Loucy (cell line): Measurements from ENCODE around the gene UVSSA.

ENCODE experiments used
- H2AFZ ChIP-seq: fragments of 200-600 bp; sonication (generic); 2 replicates; pipeline ENCODE4 v1.6.0; 2016; ENCODE audit warnings: antibody characterized with exemption, mild to moderate bottlenecking, low read length, moderate library complexity
- H3F3A ChIP-seq: fragments of 200-600 bp; 2 replicates; pipeline ENCODE4 v1.6.0; 2016; ENCODE audit warnings: antibody characterized with exemption, low read depth, mild to moderate bottlenecking
- H3K27me3 ChIP-seq: fragments of 200-600 bp; sonication (generic); 2 replicates; pipeline ENCODE4 v1.6.1; 2014; ENCODE audit warnings: low read length, mild to moderate bottlenecking; ENCODE audit not compliant: insufficient read depth, poor library complexity, severe bottlenecking
- H3K36me3 ChIP-seq: fragments of 200-600 bp; sonication (generic); 2 replicates; pipeline ENCODE4 v1.6.1; 2016; ENCODE audit warnings: low read length; ENCODE audit not compliant: insufficient read depth
- H3K4me1 ChIP-seq: fragments of 200-600 bp; sonication (generic); 2 replicates; pipeline ENCODE4 v1.5.1; 2014; ENCODE audit warnings: low read length, mild to moderate bottlenecking; ENCODE audit not compliant: insufficient read depth, poor library complexity, severe bottlenecking
- H3K4me2 ChIP-seq: fragments of 200-600 bp; sonication (generic); 2 replicates; pipeline ENCODE4 v1.6.0; 2014; ENCODE audit warnings: antibody characterized with exemption, low read length, low read depth, mild to moderate bottlenecking; ENCODE audit not compliant: poor library complexity, severe bottlenecking
- H3K4me3 ChIP-seq: fragments of 200-600 bp; sonication (generic); 2 replicates; pipeline ENCODE4 v1.5.1; 2014; ENCODE audit warnings: low read length, mild to moderate bottlenecking, mixed read lengths; ENCODE audit not compliant: poor library complexity, severe bottlenecking
- H3K79me2 ChIP-seq: fragments of 200-600 bp; sonication (generic); 2 replicates; pipeline ENCODE4 v1.6.1; 2014; ENCODE audit warnings: low read length; ENCODE audit not compliant: insufficient read depth
- H3K9ac ChIP-seq: fragments of 200-600 bp; sonication (generic); 2 replicates; pipeline ENCODE4 v1.6.0; 2014; ENCODE audit warnings: mild to moderate bottlenecking, low read depth, low read length, moderate library complexity; ENCODE audit not compliant: poor library complexity, severe bottlenecking
- H3K9me2 ChIP-seq: fragments of 200-600 bp; sonication (generic); replicated peaks from 2 replicates; pipeline ENCODE4 v1.6.1; 2016; ENCODE audit warnings: low read depth, low read length, mixed read lengths
- H3K9me3 ChIP-seq: fragments of 200-600 bp; sonication (generic); 2 replicates; pipeline ENCODE4 v1.6.1; 2014; ENCODE audit warnings: mild to moderate bottlenecking, antibody characterized with exemption, low read length, low read depth; ENCODE audit not compliant: insufficient read depth
- H4K20me1 ChIP-seq: fragments of 200-600 bp; sonication (generic); 2 replicates; pipeline ENCODE4 v1.6.0; 2014; ENCODE audit warnings: antibody characterized with exemption, low read length, mild to moderate bottlenecking; ENCODE audit not compliant: insufficient read depth, poor library complexity, severe bottlenecking
- EZH2phosphoT487 ChIP-seq: fragments of 200-600 bp; IDR thresholded peaks from 2 replicates; pipeline ENCODE4 v1.6.1; 2018; ENCODE audit warnings: antibody characterized with exemption, mild to moderate bottlenecking, moderate library complexity, borderline replicate concordance
- TF ChIP-seq, protein P1 (sequence below): fragments of 200-600 bp; sonication (generic); conservative IDR thresholded peaks from 2 replicates; pipeline ENCODE4 v1.5.1; 2014; ENCODE audit warnings: mild to moderate bottlenecking, antibody characterized with exemption, low read length

UVSSA gene

DNA sequence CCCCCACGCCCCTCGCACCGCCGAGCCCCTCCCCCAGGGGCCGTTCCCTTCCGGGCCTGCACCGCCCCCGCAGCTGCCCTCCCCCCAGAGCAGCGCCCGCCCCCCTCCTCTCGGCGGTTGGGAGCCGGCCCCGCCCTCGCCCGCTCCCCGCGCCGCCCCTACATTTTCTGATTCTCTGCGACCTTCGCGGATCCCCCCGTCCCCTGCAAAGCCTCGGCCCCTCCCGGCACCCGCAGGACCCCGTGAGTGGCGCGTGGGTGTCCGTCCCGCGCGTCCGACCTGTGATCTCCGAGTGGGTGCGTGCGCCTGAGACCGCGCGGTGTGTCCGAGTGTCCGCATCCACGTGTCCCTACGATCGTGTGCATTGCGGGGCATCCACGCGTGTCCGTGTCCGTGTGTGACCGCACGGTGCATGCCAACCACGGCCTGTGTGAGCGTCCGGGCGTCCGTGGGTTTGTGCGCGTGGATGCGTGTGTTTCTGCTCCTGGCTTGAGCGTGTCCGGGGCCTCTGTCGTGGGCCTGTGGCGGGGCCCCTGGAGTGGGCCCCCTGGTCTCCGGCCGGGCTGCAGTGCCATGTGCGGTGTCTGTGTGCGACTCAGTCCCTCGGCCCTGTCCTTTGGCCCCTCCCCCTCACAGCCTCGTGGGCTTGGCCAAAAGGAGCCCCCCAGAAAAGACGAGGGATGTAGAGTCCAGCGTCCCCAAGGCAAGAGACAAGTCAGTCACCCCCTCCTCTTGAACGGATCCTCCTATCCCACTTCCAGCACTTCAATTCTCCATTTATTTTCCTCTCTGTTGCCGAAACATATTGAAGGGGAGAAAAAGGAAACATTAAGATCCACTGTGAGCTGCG lies 68.0 kb downstream of the UVSSA start:
- Histone ChIP-seq H3K27me3 (no peaks in the 10 kb centered on the region), H3K4me2 (no peak overlapping the region)
- TF ChIP-seq EZH2phosphoT487: no peak

DNA sequence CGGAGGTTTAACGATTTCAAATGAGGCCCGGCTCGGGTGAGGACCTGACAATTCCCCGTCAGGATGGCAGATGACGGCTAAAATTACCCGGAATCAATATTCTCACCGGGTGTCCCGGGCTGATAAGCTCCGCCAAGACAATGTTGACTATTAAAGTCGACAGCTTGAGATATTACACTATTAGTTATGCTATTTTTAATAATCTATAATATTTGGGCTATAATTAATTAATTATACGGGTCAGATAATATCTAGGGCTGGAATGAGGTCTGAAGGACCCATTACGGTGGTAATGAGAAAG lies 68.6 kb downstream of the UVSSA start:
- H2AFZ ChIP-seq: no peak overlapping the region
- no peaks in the 10 kb centered on the region for H3F3A ChIP-seq
- H3K9ac ChIP-seq: no peak overlapping the region
- no peaks in the 10 kb centered on the region for H3K27me3 ChIP-seq
- H3K4me3 ChIP-seq: no peak overlapping the region
- no peaks in the 10 kb centered on the region for H3K36me3 ChIP-seq
- H4K20me1 ChIP-seq: no peaks in the 10 kb centered on the region
- no peaks in the 10 kb centered on the region for H3K4me1 ChIP-seq
- no peak overlapping the region for H3K4me2 ChIP-seq
- TF ChIP-seq, protein P1, sequence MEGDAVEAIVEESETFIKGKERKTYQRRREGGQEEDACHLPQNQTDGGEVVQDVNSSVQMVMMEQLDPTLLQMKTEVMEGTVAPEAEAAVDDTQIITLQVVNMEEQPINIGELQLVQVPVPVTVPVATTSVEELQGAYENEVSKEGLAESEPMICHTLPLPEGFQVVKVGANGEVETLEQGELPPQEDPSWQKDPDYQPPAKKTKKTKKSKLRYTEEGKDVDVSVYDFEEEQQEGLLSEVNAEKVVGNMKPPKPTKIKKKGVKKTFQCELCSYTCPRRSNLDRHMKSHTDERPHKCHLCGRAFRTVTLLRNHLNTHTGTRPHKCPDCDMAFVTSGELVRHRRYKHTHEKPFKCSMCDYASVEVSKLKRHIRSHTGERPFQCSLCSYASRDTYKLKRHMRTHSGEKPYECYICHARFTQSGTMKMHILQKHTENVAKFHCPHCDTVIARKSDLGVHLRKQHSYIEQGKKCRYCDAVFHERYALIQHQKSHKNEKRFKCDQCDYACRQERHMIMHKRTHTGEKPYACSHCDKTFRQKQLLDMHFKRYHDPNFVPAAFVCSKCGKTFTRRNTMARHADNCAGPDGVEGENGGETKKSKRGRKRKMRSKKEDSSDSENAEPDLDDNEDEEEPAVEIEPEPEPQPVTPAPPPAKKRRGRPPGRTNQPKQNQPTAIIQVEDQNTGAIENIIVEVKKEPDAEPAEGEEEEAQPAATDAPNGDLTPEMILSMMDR: no peak
- TF ChIP-seq EZH2phosphoT487: no peak
- no peaks in the 10 kb centered on the region for H3K79me2 ChIP-seq
- H3K9me2 ChIP-seq: no peaks in the 10 kb centered on the region
- no peaks in the 10 kb centered on the region; the same call in 1 of the 2 replicates for H3K9me3 ChIP-seq

More for the DNA sequence above, 68.0 kb downstream of the UVSSA start:
- no peak overlapping the region for H3K4me3 ChIP-seq
- no peaks in the 10 kb centered on the region; the same call in 1 of the 2 replicates for H3K9me3 ChIP-seq
- H3K79me2 ChIP-seq: no peaks in the 10 kb centered on the region
- no peaks in the 10 kb centered on the region for H4K20me1 ChIP-seq
- H3K9me2 ChIP-seq: no peaks in the 10 kb centered on the region
- no peaks in the 10 kb centered on the region for H3K4me1 ChIP-seq
- no peaks in the 10 kb centered on the region for H3F3A ChIP-seq
- no peak overlapping the region for H2AFZ ChIP-seq
- H3K36me3 ChIP-seq: no peaks in the 10 kb centered on the region
- H3K9ac ChIP-seq: no peak overlapping the region

DNA sequence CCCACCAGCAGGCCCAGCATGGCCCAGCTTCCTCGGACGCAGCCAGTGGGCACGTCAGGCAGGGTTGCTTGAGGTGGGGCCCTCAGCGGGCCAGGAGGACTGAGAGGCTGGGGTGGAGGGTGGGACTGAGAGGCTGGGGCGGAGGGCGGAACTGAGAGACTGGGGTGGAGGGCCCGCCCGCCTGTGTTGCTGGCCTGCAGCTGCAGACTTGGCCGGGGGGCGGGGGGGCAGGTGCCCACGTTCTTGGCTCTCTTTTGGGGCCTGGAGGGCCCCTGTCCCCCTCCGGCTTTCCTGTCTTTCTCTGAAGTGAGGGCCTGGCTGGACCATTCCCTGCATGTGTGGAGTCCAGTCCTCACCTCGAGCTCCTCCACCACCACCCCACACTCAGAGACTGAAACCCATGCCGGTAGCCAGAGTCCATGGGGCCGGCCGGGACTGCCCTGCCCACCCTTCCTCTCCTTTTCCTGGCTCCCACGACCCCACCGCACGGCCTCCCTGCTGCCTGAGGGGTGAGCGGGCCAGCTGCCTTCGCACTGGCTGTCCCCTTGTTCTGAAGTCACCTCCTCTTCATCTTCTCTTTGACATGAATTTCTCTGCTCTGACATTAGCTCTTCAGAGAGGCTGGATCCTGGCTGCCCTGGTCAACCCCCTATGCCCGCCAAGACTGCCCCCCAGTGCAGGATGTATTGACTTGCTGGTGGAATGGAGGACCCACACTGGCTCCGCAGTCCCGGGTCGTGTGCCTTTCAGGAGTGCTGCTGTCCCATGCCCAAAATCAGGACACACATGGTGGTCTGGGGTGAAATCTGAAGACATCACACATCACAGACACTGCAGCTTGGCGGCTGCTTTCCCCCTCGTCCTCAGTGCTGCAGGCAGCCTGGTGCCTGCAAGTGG lies 69.3 kb downstream of the UVSSA start:
- Histone ChIP-seq H3K9me2 (no peaks in the 10 kb centered on the region), H3K79me2 (no peaks in the 10 kb centered on the region), H3K4me1 (no peaks in the 10 kb centered on the region), H2AFZ (no peak overlapping the region), H3K9me3 (no peaks in the 10 kb centered on the region; the same call in 1 of the 2 replicates), H3K36me3 (no peaks in the 10 kb centered on the region), H3K9ac (no peak overlapping the region), H3F3A (no peaks in the 10 kb centered on the region), H4K20me1 (no peaks in the 10 kb centered on the region), H3K27me3 (no peaks in the 10 kb centered on the region), H3K4me2 (no peak overlapping the region), H3K4me3 (no peak overlapping the region)
- no peak for TF ChIP-seq EZH2phosphoT487
- TF ChIP-seq, protein P1: no peak
